ENCODE data around the gene ACTR3C.

- TF ChIP-seq, protein P1, sequence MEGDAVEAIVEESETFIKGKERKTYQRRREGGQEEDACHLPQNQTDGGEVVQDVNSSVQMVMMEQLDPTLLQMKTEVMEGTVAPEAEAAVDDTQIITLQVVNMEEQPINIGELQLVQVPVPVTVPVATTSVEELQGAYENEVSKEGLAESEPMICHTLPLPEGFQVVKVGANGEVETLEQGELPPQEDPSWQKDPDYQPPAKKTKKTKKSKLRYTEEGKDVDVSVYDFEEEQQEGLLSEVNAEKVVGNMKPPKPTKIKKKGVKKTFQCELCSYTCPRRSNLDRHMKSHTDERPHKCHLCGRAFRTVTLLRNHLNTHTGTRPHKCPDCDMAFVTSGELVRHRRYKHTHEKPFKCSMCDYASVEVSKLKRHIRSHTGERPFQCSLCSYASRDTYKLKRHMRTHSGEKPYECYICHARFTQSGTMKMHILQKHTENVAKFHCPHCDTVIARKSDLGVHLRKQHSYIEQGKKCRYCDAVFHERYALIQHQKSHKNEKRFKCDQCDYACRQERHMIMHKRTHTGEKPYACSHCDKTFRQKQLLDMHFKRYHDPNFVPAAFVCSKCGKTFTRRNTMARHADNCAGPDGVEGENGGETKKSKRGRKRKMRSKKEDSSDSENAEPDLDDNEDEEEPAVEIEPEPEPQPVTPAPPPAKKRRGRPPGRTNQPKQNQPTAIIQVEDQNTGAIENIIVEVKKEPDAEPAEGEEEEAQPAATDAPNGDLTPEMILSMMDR (IDR thresholded peaks at IDR 0.05), result no peak
- TF ChIP-seq POLR2A (IDR thresholded peaks at IDR 0.05), result no peak
Measured at GRCh38 chr7:150372271-150373048, 49.1 kb upstream of the ACTR3C start.

All from testis (tissue), 2 donors.